ENCODE results near the gene KRT8. TPM values are rescaled to one million over a fixed set of nuclear protein-coding genes. Genes with fewer than 3 reads are reported as not detected.
"Not testable (repeated sequence)": the region's sequence is repeated elsewhere in the genome, so short reads cannot be mapped to it uniquely, and the experiment has no call there.

Gene KRT8
- total and polyA plus RNA-seq, 2 donors (not counting 1 experiment from before 2014, with no cell fraction given), result 0.24 to 0.94 TPM

DNA sequence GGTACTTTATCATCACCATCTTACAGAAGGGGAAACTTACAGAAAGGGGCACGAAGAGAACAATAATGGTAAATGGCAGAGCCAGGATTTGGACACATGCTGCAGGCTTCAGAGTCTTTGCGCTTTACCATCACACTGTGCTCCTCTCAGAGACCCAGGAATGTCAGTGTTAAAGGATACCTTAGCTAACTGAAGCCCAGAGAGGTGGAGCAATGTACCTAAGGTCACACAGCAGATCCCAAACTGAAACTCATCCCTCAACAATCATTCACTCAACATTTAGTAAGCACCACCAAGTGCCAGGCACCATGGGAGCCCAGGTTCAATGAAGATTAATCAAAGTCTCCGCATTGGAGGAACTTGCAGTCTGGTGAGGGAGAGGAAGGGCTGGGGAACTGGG is 48.1 kb downstream of the KRT8 start:
- H3K79me2 ChIP-seq (ENCODE audit: control insufficient read depth, insufficient read depth, low read length), result no peaks in the 10 kb centered on the region
- TF ChIP-seq EZH2 (IDR thresholded peaks at IDR 0.05; ENCODE audit: borderline replicate concordance, insufficient read depth, low read depth, low read length, poor library complexity, severe bottlenecking), result no peak
- no peak for TF ChIP-seq CTCF (IDR thresholded peaks at IDR 0.05)
- H3K4me1 Mint-ChIP-seq, result no peaks in the 10 kb centered on the region
- WGBS (ENCODE audit: insufficient coverage), result 90% methylated on average over 2 of the region's 3 CpGs
- no peak overlapping the region for H3K27ac ChIP-seq (ENCODE audit: low read length in 2 of 2)
- H3K9ac ChIP-seq (ENCODE audit: low read length), result no peak overlapping the region
- H3K4me2 ChIP-seq (replicated peaks; ENCODE audit: low read depth, low read length, poor library complexity, severe bottlenecking), result no peak overlapping the region
- no peak overlapping the region for H3K27ac Mint-ChIP-seq
- no peaks in the 10 kb centered on the region for H3K36me3 ChIP-seq (replicated peaks in 1 of 2; ENCODE audit: control extremely low read depth in 1 of 2, control insufficient read depth in 1 of 2, extremely low read depth in 1 of 2, insufficient read depth in 2 of 2, low read length in 1 of 2)
- ATAC-seq (ENCODE audit: low read depth) (no peak), DNase-seq (no peak)
- H2AFZ ChIP-seq (ENCODE audit: insufficient read depth, low read depth, low read length, poor library complexity, severe bottlenecking), result no peak overlapping the region
- H3K27me3 Mint-ChIP-seq, result peaks cover 28% of the 10 kb centered on the region
- H4K20me1 ChIP-seq (ENCODE audit: control insufficient read depth, insufficient read depth, low read length, poor library complexity, severe bottlenecking), result no peaks in the 10 kb centered on the region
- CTCF ChIA-PET, result no interaction called here
- intact Hi-C loops (cut with micrococcal nuclease), result no loop called here
- H3K4me3 Mint-ChIP-seq, result no peak overlapping the region
- H3K27me3 ChIP-seq (replicated peaks in 1 of 4; ENCODE audit: control extremely low read depth in 1 of 4, control insufficient read depth in 3 of 4, insufficient read depth in 4 of 4, low read length in 3 of 4), result peaks cover 0 to 2% (median 0%) of the 10 kb centered on the region in 4 experiments
- POLR2A ChIA-PET, result no interaction called here
- H3K4me3 ChIP-seq (ENCODE audit: control extremely low read depth in 1 of 5, extremely low read depth in 1 of 5, insufficient read depth in 1 of 5, low read depth in 2 of 5, low read length in 4 of 5), result no peak overlapping the region
- H3K9me3 Mint-ChIP-seq (ENCODE audit: insufficient read depth), result no peaks in the 10 kb centered on the region
- no peaks in the 10 kb centered on the region for H3K9me3 ChIP-seq (ENCODE audit: control extremely low read depth in 1 of 3, control insufficient read depth in 2 of 3, insufficient read depth in 1 of 3, low read length in 2 of 3)
- H3K4me1 ChIP-seq (ENCODE audit: control insufficient read depth in 2 of 2, insufficient read depth in 2 of 2, low read length in 2 of 2), result no peaks in the 10 kb centered on the region

- H3K4me2 ChIP-seq (replicated peaks; ENCODE audit: low read depth, low read length, poor library complexity, severe bottlenecking); H3K79me2 ChIP-seq (ENCODE audit: control insufficient read depth, insufficient read depth, low read length); H3K4me3 ChIP-seq (ENCODE audit: control extremely low read depth in 1 of 5, extremely low read depth in 1 of 5, insufficient read depth in 1 of 5, low read depth in 2 of 5, low read length in 4 of 5); H3K4me3 Mint-ChIP-seq; DNase-seq; H4K20me1 ChIP-seq (ENCODE audit: control insufficient read depth, insufficient read depth, low read length, poor library complexity, severe bottlenecking); H3K4me1 ChIP-seq (ENCODE audit: control insufficient read depth in 2 of 2, insufficient read depth in 2 of 2, low read length in 2 of 2); H3K9me3 Mint-ChIP-seq (ENCODE audit: insufficient read depth); ATAC-seq (ENCODE audit: low read depth); H3K27ac ChIP-seq (ENCODE audit: low read length in 2 of 2); intact Hi-C loops (cut with micrococcal nuclease); H2AFZ ChIP-seq (ENCODE audit: insufficient read depth, low read depth, low read length, poor library complexity, severe bottlenecking); H3K27me3 ChIP-seq (replicated peaks in 1 of 4; ENCODE audit: control extremely low read depth in 1 of 4, control insufficient read depth in 3 of 4, insufficient read depth in 4 of 4, low read length in 3 of 4); POLR2A ChIA-PET; H3K27ac Mint-ChIP-seq; H3K9me3 ChIP-seq (ENCODE audit: control extremely low read depth in 1 of 3, control insufficient read depth in 2 of 3, insufficient read depth in 1 of 3, low read length in 2 of 3); CTCF ChIA-PET; H3K36me3 ChIP-seq (replicated peaks in 1 of 2; ENCODE audit: control extremely low read depth in 1 of 2, control insufficient read depth in 1 of 2, extremely low read depth in 1 of 2, insufficient read depth in 2 of 2, low read length in 1 of 2); H3K4me1 Mint-ChIP-seq; H3K9ac ChIP-seq (ENCODE audit: low read length): not testable (repeated sequence)
- no CpG with 5 or more reads among the region's 2 CpGs for WGBS (ENCODE audit: insufficient coverage)
- H3K27me3 Mint-ChIP-seq, result peaks cover 28% of the 10 kb centered on the region
Observed at GRCh38 chr12:52856077-52856476, 48.8 kb downstream of the KRT8 start.
